HG03025 (cell line): Measurements from ENCODE around the gene DAZAP1.

Source experiments
- ATAC-seq: cut with Tn5 transposase; IDR thresholded peaks from one replicate; pipeline ENCODE4 v1.9.1; 2021; ENCODE audit warnings: mild to moderate bottlenecking, moderate library complexity; ENCODE audit not compliant: unreplicated experiment, low FRiP score

DAZAP1 gene

GRCh38 chr19:1483131-1483978 lies 76.0 kb downstream of the DAZAP1 start:
- no peak for ATAC-seq

GRCh38 chr19:1483979-1484428 lies 76.6 kb downstream of the DAZAP1 start:
- no peak for ATAC-seq
